Mucosa of descending colon (tissue), 3 donors: ENCODE data around the gene DOCK2. TPM values are rescaled to one million over a fixed set of nuclear protein-coding genes. Genes with fewer than 3 reads are reported as not detected.

Experiments used
- ATAC-seq: fragments of 200-7000 bp; cut with Tn5 transposase; one replicate; pipeline ENCODE4 v1.9.1; 2020; ENCODE audit warnings: mild to moderate bottlenecking, moderate library complexity
- DNase-seq, 3 donors: peaks; one replicate each; pipeline ENCODE4 v3.0.0-alpha.2; 2020
- H3K36me3 ChIP-seq: fragments of 200-600 bp; one replicate; pipeline ENCODE4 v1.8.0; 2021; ENCODE audit warnings: low read depth, mild to moderate bottlenecking
- H3K4me1 ChIP-seq: fragments of 200-600 bp; one replicate; pipeline ENCODE4 v1.8.0; 2021; ENCODE audit warnings: low read depth, mild to moderate bottlenecking
- H3K4me3 ChIP-seq: fragments of 200-600 bp; one replicate; pipeline ENCODE4 v1.8.0; 2021; ENCODE audit warnings: mild to moderate bottlenecking
- H3K9me3 ChIP-seq: fragments of 200-600 bp; one replicate; pipeline ENCODE4 v1.8.0; 2021; ENCODE audit warnings: mild to moderate bottlenecking
- intact Hi-C, 2 donors: fragments of 100-400 bp; cut with DNase I in 1 of 2; cut with micrococcal nuclease in 1 of 2; formaldehyde crosslinking; loops; one replicate each; pipeline versions ENCODE4 v1.11.0 to v1.11.1; 2022; cut with DNase I, micrococcal nuclease
- total RNA-seq, 3 donors: library from RNA; stranded (reverse); fragmentation: NEBNext Ultra II Directional in 2 of 3; extraction: Animal tissue kit (Norgen Biotek cat#: 25700) in 2 of 3; gene quantifications; one replicate each; pipeline versions ENCODE4 v1.2.1 to v1.2.4, GENCODE V29; 2021 to 2023
- TF ChIP-seq, protein P1 (sequence below): fragments of 200-600 bp; IDR thresholded peaks from one replicate; pipeline ENCODE4 v1.8.0; 2022; ENCODE audit warnings: antibody characterized with exemption, mild to moderate bottlenecking
- donor health status: DM: no; HTN: no; CAD: no; lungs with moderate emphysema.
- donor health status: DM: no; HTN: no; CAD: no.
- donor health status: DM: no; HTN: yes; CAD: no.

Gene DOCK2
- total RNA-seq, 3 donors from 2014 or later, result 7.2 to 20.1 (median 18.1) TPM

GRCh38 chr5:169637549-169638121, 560 bp downstream of the DOCK2 start:
- Histone ChIP-seq H3K4me1 (no peaks in the 10 kb centered on the region), H3K9me3 (no peaks in the 10 kb centered on the region), H3K4me3 (peak overlapping the region; percentile 19), H3K36me3 (no peaks in the 10 kb centered on the region)
- intact Hi-C loops, result no loop called here
- DNase-seq (peak; percentile 57 to 78 (median 61)), ATAC-seq (peak; percentile 83)
- TF ChIP-seq, protein P1, sequence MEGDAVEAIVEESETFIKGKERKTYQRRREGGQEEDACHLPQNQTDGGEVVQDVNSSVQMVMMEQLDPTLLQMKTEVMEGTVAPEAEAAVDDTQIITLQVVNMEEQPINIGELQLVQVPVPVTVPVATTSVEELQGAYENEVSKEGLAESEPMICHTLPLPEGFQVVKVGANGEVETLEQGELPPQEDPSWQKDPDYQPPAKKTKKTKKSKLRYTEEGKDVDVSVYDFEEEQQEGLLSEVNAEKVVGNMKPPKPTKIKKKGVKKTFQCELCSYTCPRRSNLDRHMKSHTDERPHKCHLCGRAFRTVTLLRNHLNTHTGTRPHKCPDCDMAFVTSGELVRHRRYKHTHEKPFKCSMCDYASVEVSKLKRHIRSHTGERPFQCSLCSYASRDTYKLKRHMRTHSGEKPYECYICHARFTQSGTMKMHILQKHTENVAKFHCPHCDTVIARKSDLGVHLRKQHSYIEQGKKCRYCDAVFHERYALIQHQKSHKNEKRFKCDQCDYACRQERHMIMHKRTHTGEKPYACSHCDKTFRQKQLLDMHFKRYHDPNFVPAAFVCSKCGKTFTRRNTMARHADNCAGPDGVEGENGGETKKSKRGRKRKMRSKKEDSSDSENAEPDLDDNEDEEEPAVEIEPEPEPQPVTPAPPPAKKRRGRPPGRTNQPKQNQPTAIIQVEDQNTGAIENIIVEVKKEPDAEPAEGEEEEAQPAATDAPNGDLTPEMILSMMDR, result no peak

GRCh38 chr5:169641253-169641652, 4.2 kb downstream of the DOCK2 start:
- intact Hi-C loops, result no loop called here

GRCh38 chr5:169646856-169647255, 9.8 kb downstream of the DOCK2 start:
- TF ChIP-seq, protein P1, result no peak
- ATAC-seq, result no peak
- intact Hi-C loops, result no loop called here
- Histone ChIP-seq H3K36me3 (no peaks in the 10 kb centered on the region), H3K9me3 (no peaks in the 10 kb centered on the region), H3K4me3 (no peak overlapping the region), H3K4me1 (no peaks in the 10 kb centered on the region)
- no peak for DNase-seq

More at GRCh38 chr5:169641253-169641652, 4.2 kb downstream of the DOCK2 start:
- H3K9me3 ChIP-seq, result no peaks in the 10 kb centered on the region
- TF ChIP-seq, protein P1, result no peak
- ATAC-seq, result no peak
- no peaks in the 10 kb centered on the region for H3K4me1 ChIP-seq
- H3K36me3 ChIP-seq, result no peaks in the 10 kb centered on the region
- H3K4me3 ChIP-seq, result no peak overlapping the region
- DNase-seq, result no peak

DNA sequence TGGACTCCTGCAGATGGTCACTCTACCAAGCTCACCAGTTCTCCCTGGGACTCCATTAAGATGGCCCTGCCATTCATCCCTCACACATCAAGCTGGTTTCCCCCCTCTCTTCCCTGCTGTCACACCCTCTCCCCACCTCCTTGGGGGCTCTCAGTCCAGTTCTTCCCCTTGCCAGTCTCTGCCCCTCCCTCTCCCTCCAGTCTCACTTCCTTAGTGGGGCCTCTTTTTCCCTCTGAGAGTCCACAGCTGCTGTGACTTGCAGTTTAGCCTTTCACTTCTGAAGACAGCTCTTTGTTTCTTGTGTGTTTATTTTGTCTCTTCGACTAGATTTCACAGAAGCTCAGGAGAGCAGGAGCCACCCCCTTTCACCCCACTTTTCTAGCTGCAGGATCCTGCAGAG, 10.5 kb downstream of the DOCK2 start:
- DNase-seq (peak in 1 of 3 donors; percentile 24), ATAC-seq (peak; percentile 35)
- no peaks in the 10 kb centered on the region for H3K9me3 ChIP-seq
- H3K36me3 ChIP-seq, result no peaks in the 10 kb centered on the region
- intact Hi-C loops, result no loop called here
- TF ChIP-seq, protein P1, result no peak
- H3K4me3 ChIP-seq, result no peak overlapping the region
- peaks cover 2% of the 10 kb centered on the region for H3K4me1 ChIP-seq

DNA sequence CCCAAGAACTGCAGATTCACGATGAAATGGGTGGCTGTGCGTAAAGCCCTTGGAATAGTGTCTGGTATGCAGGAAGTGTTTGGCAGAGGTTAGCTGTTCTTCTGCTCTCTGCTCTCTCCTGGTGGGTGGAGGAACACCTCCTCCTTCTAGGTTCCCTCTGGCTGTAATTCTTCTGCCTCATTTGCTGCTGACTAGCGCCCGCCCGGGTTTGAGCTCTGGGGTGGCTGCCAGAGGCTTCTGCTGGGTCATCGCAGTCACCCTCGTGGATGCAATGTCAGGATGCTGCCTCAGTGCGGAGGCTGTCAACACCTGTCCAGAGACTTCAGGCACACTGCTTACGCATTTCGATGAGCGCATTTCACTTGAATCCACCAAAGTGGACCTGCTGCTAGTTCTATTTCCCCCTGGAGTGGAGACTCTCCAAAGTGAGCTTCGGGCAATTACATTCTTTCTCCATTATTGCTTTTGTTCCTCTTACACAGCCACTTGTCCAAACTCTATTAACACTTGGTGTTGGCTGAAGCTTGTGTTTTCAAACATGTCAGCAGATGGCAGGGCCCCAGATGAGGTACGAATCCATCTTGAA, 11.7 kb downstream of the DOCK2 start:
- TF ChIP-seq, protein P1, result no peak

More for the DNA sequence above, 11.7 kb downstream of the DOCK2 start:
- intact Hi-C loops, result no loop called here
- Histone ChIP-seq H3K4me1 (peaks cover 2% of the 10 kb centered on the region), H3K9me3 (no peaks in the 10 kb centered on the region), H3K36me3 (no peaks in the 10 kb centered on the region), H3K4me3 (no peak overlapping the region)
- DNase-seq (no peak), ATAC-seq (no peak)
